ENCODE results near the gene FAM83C.

Gene FAM83C

DNA sequence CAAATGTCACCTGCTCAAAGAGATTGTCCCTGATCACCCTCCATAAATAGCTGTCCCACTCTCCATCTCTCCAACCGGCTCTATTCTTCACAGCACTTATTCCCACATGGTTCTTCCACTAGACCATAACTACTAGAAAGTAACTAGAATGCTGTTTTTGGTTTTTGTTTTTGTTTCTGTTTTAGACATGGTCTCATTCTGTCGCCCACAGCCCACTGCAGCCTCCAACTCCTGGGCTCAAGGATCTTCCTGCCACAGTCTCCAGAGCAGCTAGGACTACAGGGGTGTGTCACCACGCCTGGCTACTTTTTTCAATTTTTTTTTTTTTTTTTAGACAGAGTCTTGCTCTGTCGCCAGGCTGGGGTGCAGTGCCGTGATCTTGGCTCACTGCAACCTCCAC, 53.5 kb downstream of the FAM83C start:
- no peak for DNase-seq (ENCODE audit: low read depth)
- TF ChIP-seq, protein P1, sequence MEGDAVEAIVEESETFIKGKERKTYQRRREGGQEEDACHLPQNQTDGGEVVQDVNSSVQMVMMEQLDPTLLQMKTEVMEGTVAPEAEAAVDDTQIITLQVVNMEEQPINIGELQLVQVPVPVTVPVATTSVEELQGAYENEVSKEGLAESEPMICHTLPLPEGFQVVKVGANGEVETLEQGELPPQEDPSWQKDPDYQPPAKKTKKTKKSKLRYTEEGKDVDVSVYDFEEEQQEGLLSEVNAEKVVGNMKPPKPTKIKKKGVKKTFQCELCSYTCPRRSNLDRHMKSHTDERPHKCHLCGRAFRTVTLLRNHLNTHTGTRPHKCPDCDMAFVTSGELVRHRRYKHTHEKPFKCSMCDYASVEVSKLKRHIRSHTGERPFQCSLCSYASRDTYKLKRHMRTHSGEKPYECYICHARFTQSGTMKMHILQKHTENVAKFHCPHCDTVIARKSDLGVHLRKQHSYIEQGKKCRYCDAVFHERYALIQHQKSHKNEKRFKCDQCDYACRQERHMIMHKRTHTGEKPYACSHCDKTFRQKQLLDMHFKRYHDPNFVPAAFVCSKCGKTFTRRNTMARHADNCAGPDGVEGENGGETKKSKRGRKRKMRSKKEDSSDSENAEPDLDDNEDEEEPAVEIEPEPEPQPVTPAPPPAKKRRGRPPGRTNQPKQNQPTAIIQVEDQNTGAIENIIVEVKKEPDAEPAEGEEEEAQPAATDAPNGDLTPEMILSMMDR (conservative IDR thresholded peaks at IDR 0.05; ENCODE audit: low read depth, low read length) = no peak
- no peak overlapping the region for H3K4me3 ChIP-seq (ENCODE audit: low read depth, low read length)

DNA sequence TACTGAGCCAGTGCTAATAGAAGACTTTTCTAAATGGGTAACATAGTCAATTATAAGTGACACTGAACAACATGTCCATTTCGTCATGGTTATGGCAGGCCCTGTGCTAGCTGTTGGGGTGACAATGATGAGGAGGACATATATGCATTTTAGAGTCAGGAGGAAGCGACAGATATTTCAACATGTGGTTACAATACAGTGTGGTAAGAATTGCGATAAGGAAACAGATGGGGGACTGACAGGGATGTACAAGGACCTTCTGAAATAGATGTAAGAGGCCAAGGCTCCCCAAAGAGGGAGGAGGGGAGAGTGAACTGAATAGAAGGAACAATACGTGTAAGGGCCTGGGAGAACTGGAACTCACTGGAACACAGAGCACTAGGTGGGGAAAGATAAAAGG, 54.1 kb downstream of the FAM83C start:
- H3K4me3 ChIP-seq (ENCODE audit: low read depth, low read length) = no peak overlapping the region
- no peak for DNase-seq (ENCODE audit: low read depth)
- TF ChIP-seq, protein P1 (conservative IDR thresholded peaks at IDR 0.05; ENCODE audit: low read depth, low read length) = no peak

DNA sequence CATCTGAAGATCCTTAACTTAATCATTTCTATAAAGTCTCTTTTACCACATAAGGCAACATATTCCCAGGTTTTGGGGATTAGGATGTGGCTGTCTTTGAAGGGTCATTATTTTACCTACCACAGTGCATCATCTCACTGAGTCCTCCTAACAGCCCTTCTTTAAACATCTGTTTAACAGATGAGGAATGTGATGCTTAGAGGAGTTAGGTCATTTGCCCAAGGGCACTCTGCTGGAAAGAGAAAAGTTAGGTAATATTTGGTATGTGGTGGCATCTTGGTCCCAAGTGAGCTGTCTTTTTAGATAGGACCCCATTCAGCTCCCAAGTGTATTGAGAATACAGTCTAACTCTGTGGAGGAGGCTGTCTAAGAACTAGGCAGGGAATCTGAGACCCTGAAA, 54.7 kb downstream of the FAM83C start:
- TF ChIP-seq, protein P1 (conservative IDR thresholded peaks at IDR 0.05; ENCODE audit: low read depth, low read length) = no peak
- no peak for DNase-seq (ENCODE audit: low read depth)
- no peak overlapping the region for H3K4me3 ChIP-seq (ENCODE audit: low read depth, low read length)

- TF ChIP-seq, protein P1 (conservative IDR thresholded peaks at IDR 0.05; ENCODE audit: low read depth, low read length) = no peak
- DNase-seq (ENCODE audit: low read depth) = no peak
- H3K4me3 ChIP-seq (ENCODE audit: low read depth, low read length) = no peak overlapping the region
These were observed 56.3 kb downstream of the FAM83C start for GRCh38 chr20:35235881-35236280.
